ENCODE results near the gene SLC37A4. TPM values are rescaled to one million over a fixed set of nuclear protein-coding genes. Genes with fewer than 3 reads are reported as not detected.
"Not testable (repeated sequence)": the region's sequence is repeated elsewhere in the genome, so short reads cannot be mapped to it uniquely, and the experiment has no call there.

SLC37A4 gene
- total RNA-seq, 4 donors from 2014 or later, result 6.9 to 13.9 (median 11.5) TPM

GRCh38 chr11:118998822-118999221 lies 31.9 kb downstream of the SLC37A4 start:
- Histone ChIP-seq H3K9me3 (no peaks in the 10 kb centered on the region), H3K4me1 (peaks cover 6 to 34% (median 23%) of the 10 kb centered on the region in 3 donors), H3K36me3 (peaks cover 0 to 46% (median 7%) of the 10 kb centered on the region in 3 donors), H3K27me3 (no peaks in the 10 kb centered on the region), H3K4me3 (peak overlapping the region; percentile 67 to 82 (median 78)), H3K27ac (peak overlapping the region; percentile 87 to 91 (median 88))
- TF ChIP-seq CTCF (IDR thresholded peaks at IDR 0.05) (no peak), POLR2A (IDR thresholded peaks at IDR 0.05) (no peak)
- WGBS, 2 donors, result 26 to 36% methylated on average over 6 of the region's 6 CpGs
- intact Hi-C loops (cut with DNase I), result no loop called here
- DNase-seq, result no peak

- 2 to 20% methylated on average over 1 to 5 of the region's 19 CpGs for WGBS, 2 donors
- TF ChIP-seq POLR2A (IDR thresholded peaks at IDR 0.05) (no peak), CTCF (IDR thresholded peaks at IDR 0.05) (no peak)
- intact Hi-C loops (cut with DNase I), result no loop called here
- H3K4me1 ChIP-seq, result peaks cover 6 to 34% (median 23%) of the 10 kb centered on the region in 3 donors
- peak overlapping the region; percentile 87 to 91 (median 88) for H3K27ac ChIP-seq
- H3K4me3 ChIP-seq, result peak overlapping the region; percentile 67 to 82 (median 78)
- DNase-seq, result no peak
- peaks cover 0 to 42% (median 7%) of the 10 kb centered on the region in 3 donors for H3K36me3 ChIP-seq
- H3K9me3 ChIP-seq, result no peaks in the 10 kb centered on the region
- no peaks in the 10 kb centered on the region for H3K27me3 ChIP-seq
Measured at GRCh38 chr11:118998388-118998717, 32.3 kb downstream of the SLC37A4 start.

GRCh38 chr11:118997627-118998387 lies 32.9 kb downstream of the SLC37A4 start, which contains the start of gene CENATAC:
CENATAC (plus strand) TSS chr11:118998138; CDS start chr11:118998198, 60 bp downstream.
- WGBS, 2 donors, result 0% methylated on average over 10 to 14 of the region's 54 CpGs
- H3K27me3 ChIP-seq, result no peaks in the 10 kb centered on the region
- DNase-seq, result peak; percentile 51
- peaks cover 6 to 34% (median 23%) of the 10 kb centered on the region in 3 donors for H3K4me1 ChIP-seq
- H3K36me3 ChIP-seq, result peaks cover 0 to 36% (median 7%) of the 10 kb centered on the region in 3 donors
- intact Hi-C loops (cut with DNase I), result no loop called here
- H3K27ac ChIP-seq, result peak within 1 kb of the TSS; percentile 87 to 91 (median 88)
- no peaks in the 10 kb centered on the region for H3K9me3 ChIP-seq
- TF ChIP-seq CTCF (IDR thresholded peaks at IDR 0.05), result peak in 2 of 6 experiments; percentile 8 to 40
- TF ChIP-seq POLR2A (IDR thresholded peaks at IDR 0.05), result peak in 3 of 4 donors; percentile 68 to 85 (median 80)
- H3K4me3 ChIP-seq, result peak within 1 kb of the TSS; percentile 67 to 82 (median 78)

GRCh38 chr11:118996926-118997626 lies 33.6 kb downstream of the SLC37A4 start:
- H3K27me3 ChIP-seq, result no peaks in the 10 kb centered on the region
- DNase-seq, result no peak
- H3K36me3 ChIP-seq, result peaks cover 0 to 29% (median 7%) of the 10 kb centered on the region in 3 donors
- peak overlapping the region; percentile 67 to 82 (median 78) for H3K4me3 ChIP-seq
- WGBS, 2 donors, result 9 to 12% methylated on average over 20 to 22 of the region's 22 CpGs
- H3K4me1 ChIP-seq, result peaks cover 6 to 34% (median 23%) of the 10 kb centered on the region in 3 donors
- no peak for TF ChIP-seq POLR2A (IDR thresholded peaks at IDR 0.05)
- TF ChIP-seq CTCF (IDR thresholded peaks at IDR 0.05), result peak in 2 of 6 experiments; percentile 34 to 40
- intact Hi-C loops (cut with DNase I), result no loop called here
- peak overlapping the region; percentile 87 to 91 (median 88) for H3K27ac ChIP-seq
- no peaks in the 10 kb centered on the region for H3K9me3 ChIP-seq

- H3K4me3 ChIP-seq; H3K9me3 ChIP-seq; intact Hi-C loops (cut with DNase I); H3K27me3 ChIP-seq; H3K36me3 ChIP-seq; H3K27ac ChIP-seq; DNase-seq: not testable (repeated sequence)
- no CpG with 5 or more reads among the region's 44 CpGs for WGBS, 2 donors
- peaks cover 0 to 18% (median 5%) of the 10 kb centered on the region in 3 donors for H3K4me1 ChIP-seq
Measured at GRCh38 chr11:118991486-118992038, 39.1 kb downstream of the SLC37A4 start.

Data from esophagus squamous epithelium (tissue), 5 donors.